Measurements from ENCODE around the gene AEN.

- TF ChIP-seq, protein P1, sequence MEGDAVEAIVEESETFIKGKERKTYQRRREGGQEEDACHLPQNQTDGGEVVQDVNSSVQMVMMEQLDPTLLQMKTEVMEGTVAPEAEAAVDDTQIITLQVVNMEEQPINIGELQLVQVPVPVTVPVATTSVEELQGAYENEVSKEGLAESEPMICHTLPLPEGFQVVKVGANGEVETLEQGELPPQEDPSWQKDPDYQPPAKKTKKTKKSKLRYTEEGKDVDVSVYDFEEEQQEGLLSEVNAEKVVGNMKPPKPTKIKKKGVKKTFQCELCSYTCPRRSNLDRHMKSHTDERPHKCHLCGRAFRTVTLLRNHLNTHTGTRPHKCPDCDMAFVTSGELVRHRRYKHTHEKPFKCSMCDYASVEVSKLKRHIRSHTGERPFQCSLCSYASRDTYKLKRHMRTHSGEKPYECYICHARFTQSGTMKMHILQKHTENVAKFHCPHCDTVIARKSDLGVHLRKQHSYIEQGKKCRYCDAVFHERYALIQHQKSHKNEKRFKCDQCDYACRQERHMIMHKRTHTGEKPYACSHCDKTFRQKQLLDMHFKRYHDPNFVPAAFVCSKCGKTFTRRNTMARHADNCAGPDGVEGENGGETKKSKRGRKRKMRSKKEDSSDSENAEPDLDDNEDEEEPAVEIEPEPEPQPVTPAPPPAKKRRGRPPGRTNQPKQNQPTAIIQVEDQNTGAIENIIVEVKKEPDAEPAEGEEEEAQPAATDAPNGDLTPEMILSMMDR (IDR thresholded peaks at IDR 0.05; ENCODE audit: control extremely low read depth in 1 of 3, insufficient read depth in 1 of 3, low read depth in 1 of 3, low read length in 3 of 3) = no peak
- TF ChIP-seq GTF2F1 (IDR thresholded peaks at IDR 0.05; ENCODE audit: borderline replicate concordance, low read depth, low read length) (no peak), GABPA (IDR thresholded peaks at IDR 0.05; ENCODE audit: borderline replicate concordance, insufficient read depth, low read length) (no peak)
Measured at GRCh38 chr15:88580532-88580931, 40.6 kb upstream of the AEN start.
